ENCODE results near the gene LCTL. TPM values are rescaled to one million over a fixed set of nuclear protein-coding genes. Genes with fewer than 3 reads are reported as not detected.

Gene LCTL
- total and polyA plus RNA-seq, 2 of the 8 experiments (the other 6 are each of a cell fraction or from before 2014, with no cell fraction given) = 5.5 to 6.2 TPM

DNA sequence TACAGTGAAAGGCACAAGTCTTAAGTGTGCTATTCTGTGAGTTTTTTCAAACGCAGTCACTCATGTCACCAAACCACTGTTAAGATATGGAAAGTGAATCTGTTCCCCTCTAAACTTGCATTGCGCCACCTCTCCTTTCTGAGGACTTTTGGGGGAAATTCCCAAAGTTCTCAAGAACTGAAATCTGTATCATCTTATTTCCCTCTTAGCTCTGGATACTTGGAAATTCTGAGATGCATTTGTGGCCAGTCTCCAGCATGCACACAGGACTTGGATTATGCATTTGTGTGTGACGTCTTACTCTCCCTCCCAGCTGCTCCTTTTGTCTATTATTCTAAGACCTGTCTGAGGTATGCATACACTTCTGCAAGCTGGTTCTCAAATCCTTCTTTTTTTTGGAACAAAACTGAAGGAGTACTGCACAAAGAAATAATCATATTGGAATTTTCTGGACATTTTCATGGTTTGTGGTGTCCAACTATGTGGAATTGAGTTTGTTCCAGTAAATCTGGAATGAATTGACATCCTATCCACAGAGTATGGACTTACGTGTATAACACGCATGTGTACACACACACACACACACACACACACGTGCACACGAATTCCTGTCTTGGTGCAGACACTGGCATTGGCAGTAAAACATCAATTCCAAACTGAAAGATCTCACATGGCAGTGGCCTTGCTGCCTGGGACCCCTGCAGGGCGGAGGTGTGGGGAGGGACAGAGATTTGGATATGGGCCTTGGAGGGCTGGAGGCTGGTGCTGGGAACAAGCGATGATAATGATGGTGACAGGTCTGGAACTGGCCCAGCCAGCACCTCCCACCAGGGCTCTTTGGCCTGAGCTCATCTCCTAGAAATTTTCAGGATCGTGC, 8.2 kb upstream of the LCTL start (continued):
- TF ChIP-seq, protein P1, sequence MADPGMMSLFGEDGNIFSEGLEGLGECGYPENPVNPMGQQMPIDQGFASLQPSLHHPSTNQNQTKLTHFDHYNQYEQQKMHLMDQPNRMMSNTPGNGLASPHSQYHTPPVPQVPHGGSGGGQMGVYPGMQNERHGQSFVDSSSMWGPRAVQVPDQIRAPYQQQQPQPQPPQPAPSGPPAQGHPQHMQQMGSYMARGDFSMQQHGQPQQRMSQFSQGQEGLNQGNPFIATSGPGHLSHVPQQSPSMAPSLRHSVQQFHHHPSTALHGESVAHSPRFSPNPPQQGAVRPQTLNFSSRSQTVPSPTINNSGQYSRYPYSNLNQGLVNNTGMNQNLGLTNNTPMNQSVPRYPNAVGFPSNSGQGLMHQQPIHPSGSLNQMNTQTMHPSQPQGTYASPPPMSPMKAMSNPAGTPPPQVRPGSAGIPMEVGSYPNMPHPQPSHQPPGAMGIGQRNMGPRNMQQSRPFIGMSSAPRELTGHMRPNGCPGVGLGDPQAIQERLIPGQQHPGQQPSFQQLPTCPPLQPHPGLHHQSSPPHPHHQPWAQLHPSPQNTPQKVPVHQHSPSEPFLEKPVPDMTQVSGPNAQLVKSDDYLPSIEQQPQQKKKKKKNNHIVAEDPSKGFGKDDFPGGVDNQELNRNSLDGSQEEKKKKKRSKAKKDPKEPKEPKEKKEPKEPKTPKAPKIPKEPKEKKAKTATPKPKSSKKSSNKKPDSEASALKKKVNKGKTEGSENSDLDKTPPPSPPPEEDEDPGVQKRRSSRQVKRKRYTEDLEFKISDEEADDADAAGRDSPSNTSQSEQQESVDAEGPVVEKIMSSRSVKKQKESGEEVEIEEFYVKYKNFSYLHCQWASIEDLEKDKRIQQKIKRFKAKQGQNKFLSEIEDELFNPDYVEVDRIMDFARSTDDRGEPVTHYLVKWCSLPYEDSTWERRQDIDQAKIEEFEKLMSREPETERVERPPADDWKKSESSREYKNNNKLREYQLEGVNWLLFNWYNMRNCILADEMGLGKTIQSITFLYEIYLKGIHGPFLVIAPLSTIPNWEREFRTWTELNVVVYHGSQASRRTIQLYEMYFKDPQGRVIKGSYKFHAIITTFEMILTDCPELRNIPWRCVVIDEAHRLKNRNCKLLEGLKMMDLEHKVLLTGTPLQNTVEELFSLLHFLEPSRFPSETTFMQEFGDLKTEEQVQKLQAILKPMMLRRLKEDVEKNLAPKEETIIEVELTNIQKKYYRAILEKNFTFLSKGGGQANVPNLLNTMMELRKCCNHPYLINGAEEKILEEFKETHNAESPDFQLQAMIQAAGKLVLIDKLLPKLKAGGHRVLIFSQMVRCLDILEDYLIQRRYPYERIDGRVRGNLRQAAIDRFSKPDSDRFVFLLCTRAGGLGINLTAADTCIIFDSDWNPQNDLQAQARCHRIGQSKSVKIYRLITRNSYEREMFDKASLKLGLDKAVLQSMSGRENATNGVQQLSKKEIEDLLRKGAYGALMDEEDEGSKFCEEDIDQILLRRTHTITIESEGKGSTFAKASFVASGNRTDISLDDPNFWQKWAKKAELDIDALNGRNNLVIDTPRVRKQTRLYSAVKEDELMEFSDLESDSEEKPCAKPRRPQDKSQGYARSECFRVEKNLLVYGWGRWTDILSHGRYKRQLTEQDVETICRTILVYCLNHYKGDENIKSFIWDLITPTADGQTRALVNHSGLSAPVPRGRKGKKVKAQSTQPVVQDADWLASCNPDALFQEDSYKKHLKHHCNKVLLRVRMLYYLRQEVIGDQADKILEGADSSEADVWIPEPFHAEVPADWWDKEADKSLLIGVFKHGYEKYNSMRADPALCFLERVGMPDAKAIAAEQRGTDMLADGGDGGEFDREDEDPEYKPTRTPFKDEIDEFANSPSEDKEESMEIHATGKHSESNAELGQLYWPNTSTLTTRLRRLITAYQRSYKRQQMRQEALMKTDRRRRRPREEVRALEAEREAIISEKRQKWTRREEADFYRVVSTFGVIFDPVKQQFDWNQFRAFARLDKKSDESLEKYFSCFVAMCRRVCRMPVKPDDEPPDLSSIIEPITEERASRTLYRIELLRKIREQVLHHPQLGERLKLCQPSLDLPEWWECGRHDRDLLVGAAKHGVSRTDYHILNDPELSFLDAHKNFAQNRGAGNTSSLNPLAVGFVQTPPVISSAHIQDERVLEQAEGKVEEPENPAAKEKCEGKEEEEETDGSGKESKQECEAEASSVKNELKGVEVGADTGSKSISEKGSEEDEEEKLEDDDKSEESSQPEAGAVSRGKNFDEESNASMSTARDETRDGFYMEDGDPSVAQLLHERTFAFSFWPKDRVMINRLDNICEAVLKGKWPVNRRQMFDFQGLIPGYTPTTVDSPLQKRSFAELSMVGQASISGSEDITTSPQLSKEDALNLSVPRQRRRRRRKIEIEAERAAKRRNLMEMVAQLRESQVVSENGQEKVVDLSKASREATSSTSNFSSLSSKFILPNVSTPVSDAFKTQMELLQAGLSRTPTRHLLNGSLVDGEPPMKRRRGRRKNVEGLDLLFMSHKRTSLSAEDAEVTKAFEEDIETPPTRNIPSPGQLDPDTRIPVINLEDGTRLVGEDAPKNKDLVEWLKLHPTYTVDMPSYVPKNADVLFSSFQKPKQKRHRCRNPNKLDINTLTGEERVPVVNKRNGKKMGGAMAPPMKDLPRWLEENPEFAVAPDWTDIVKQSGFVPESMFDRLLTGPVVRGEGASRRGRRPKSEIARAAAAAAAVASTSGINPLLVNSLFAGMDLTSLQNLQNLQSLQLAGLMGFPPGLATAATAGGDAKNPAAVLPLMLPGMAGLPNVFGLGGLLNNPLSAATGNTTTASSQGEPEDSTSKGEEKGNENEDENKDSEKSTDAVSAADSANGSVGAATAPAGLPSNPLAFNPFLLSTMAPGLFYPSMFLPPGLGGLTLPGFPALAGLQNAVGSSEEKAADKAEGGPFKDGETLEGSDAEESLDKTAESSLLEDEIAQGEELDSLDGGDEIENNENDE (IDR thresholded peaks at IDR 0.05; ENCODE audit: insufficient replicate concordance, low read length) = no peak
- TF ChIP-seq, protein P2, sequence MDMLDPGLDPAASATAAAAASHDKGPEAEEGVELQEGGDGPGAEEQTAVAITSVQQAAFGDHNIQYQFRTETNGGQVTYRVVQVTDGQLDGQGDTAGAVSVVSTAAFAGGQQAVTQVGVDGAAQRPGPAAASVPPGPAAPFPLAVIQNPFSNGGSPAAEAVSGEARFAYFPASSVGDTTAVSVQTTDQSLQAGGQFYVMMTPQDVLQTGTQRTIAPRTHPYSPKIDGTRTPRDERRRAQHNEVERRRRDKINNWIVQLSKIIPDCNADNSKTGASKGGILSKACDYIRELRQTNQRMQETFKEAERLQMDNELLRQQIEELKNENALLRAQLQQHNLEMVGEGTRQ (IDR thresholded peaks at IDR 0.05; ENCODE audit: low read length) = no peak
- TF ChIP-seq TAF7 (optimal IDR thresholded peaks at IDR 0.05; ENCODE audit: borderline replicate concordance, low read depth, low read length) = no peak
- no peak for TF ChIP-seq ASH2L (IDR thresholded peaks at IDR 0.05; ENCODE audit: low read length)
- no peak for TF ChIP-seq MAFK (IDR thresholded peaks at IDR 0.05; ENCODE audit: low read depth, low read length)
- no peak for TF ChIP-seq SUZ12 (IDR thresholded peaks at IDR 0.05; ENCODE audit: low read length)
- no peak for TF ChIP-seq SIN3A (conservative IDR thresholded peaks at IDR 0.05 in 1 of 2, IDR thresholded peaks at IDR 0.05 in 1 of 2; ENCODE audit: low read depth in 1 of 2, low read length in 2 of 2)
- no peak for TF ChIP-seq CHD1 (IDR thresholded peaks at IDR 0.05; ENCODE audit: low read depth, low read length)

All from H1 (cell line).